ENCODE measurements around the gene SAMD1. TPM values are rescaled to one million over a fixed set of nuclear protein-coding genes. Genes with fewer than 3 reads are reported as not detected.

SAMD1 gene
- total and polyA plus RNA-seq, 2 of the 8 experiments (the other 6 are each of a cell fraction or from before 2014, with no cell fraction given) = 40.0 to 100 TPM

- TF ChIP-seq ATF3 (IDR thresholded peaks at IDR 0.05; ENCODE audit: insufficient read depth, low read depth, low read length) (no peak), BRCA1 (IDR thresholded peaks at IDR 0.05; ENCODE audit: low read depth, low read length) (no peak), NANOG (IDR thresholded peaks at IDR 0.05; ENCODE audit: insufficient read depth, low read depth, low read length, poor library complexity, severe bottlenecking) (no peak), ASH2L (IDR thresholded peaks at IDR 0.05; ENCODE audit: low read length) (no peak), ATF2 (IDR thresholded peaks at IDR 0.05; ENCODE audit: low read length) (no peak), KDM5A (IDR thresholded peaks at IDR 0.05; ENCODE audit: low read length) (no peak), SP4 (IDR thresholded peaks at IDR 0.05; ENCODE audit: low read length) (no peak)
Observed at GRCh38 chr19:14061081-14061749, 29.3 kb downstream of the SAMD1 start (continued).
